Stomach (tissue), 4 donors: Measurements from ENCODE around the gene COL27A1.

Source experiments
- POLR2AphosphoS5 ChIP-seq, 3 donors: sonication (generic); formaldehyde crosslinking; IDR thresholded peaks; one replicate each; pipeline ENCODE4 v1.6.1; 2016; ENCODE audit warnings: antibody characterized with exemption in 3 of 3
- TF ChIP-seq, protein P1 (sequence below), 7 experiments: fragments of 450-650 bp in 4 of 7; fragments of 200-600 bp in 3 of 7; sonication (generic) in 3 of 7; IDR thresholded peaks; one replicate each; pipeline ENCODE4 v1.5.1; 2016 to 2019; ENCODE audit warnings: antibody characterized with exemption in 7 of 7, control low read depth in 2 of 7, mild to moderate bottlenecking in 1 of 7

GRCh38 chr9:114200721-114201300 is 45.5 kb downstream of the COL27A1 start:
- TF ChIP-seq, protein P1, sequence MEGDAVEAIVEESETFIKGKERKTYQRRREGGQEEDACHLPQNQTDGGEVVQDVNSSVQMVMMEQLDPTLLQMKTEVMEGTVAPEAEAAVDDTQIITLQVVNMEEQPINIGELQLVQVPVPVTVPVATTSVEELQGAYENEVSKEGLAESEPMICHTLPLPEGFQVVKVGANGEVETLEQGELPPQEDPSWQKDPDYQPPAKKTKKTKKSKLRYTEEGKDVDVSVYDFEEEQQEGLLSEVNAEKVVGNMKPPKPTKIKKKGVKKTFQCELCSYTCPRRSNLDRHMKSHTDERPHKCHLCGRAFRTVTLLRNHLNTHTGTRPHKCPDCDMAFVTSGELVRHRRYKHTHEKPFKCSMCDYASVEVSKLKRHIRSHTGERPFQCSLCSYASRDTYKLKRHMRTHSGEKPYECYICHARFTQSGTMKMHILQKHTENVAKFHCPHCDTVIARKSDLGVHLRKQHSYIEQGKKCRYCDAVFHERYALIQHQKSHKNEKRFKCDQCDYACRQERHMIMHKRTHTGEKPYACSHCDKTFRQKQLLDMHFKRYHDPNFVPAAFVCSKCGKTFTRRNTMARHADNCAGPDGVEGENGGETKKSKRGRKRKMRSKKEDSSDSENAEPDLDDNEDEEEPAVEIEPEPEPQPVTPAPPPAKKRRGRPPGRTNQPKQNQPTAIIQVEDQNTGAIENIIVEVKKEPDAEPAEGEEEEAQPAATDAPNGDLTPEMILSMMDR (IDR thresholded peaks at IDR 0.05), result no peak
- TF ChIP-seq POLR2AphosphoS5 (IDR thresholded peaks at IDR 0.05), result no peak
